ENCODE measurements around the gene OR5F1.

The OR5F1 gene

DNA sequence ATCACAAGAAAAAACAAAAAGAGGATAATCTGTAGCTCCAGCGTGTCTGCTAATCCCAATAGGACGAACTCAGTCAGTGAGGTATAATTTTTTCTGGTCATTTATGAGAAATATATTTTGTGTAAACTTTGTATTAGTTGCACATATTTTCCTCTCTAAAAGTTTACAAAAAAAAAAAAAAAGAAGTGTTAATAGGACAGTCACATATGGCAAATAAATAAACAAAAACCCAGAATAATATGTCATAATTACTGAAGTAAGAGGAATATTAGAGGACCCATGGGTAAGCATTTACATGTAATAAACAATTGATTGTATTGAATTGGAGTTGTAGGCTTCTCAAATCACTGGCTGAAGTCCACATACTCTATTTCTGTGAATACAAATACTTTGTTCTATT is at the start of gene OR5F1:
OR5F1 (minus strand) TSS at position 101 of the 400 bp plus-strand sequence; CDS start at position 101, 0 bp downstream.
- Mint-ChIP-seq H3K27ac (no peak within 1 kb of the TSS), H3K27me3 (no peaks in the 10 kb centered on the region), H3K9me3 (peaks cover 17% of the 10 kb centered on the region), H3K36me3 (ENCODE audit: low read depth) (no peaks in the 10 kb centered on the region), H3K4me3 (no peak within 1 kb of the TSS), H3K4me1 (no peaks in the 10 kb centered on the region)
- ATAC-seq (no peak), DNase-seq (no peak)

DNA sequence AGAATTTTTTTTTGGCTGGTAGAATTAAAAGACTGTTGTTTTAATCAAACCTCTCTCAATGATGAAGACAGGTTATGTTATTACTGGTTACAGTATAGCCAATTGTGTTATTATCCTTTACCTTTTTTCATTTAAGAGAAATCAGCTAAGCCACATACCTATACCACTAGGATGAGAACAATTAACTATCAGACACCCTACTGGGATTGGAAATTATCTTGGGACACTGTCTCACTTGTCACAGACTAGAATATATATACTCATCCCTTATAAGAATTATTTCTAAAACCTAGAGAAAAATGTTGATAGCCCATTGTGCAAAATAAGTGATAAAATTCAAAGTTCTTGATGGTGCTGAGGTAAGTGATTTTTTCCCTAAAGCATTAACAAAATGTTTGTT is 32.9 kb upstream of the OR5F1 start, which contains the start of gene OR5AS1:
OR5AS1 (plus strand) TSS at position 301 of the 400 bp plus-strand sequence. CDS start 2,765 bp downstream, outside the sequence.
- no peaks in the 10 kb centered on the region for H3K36me3 Mint-ChIP-seq (ENCODE audit: low read depth)
- no peak for DNase-seq
- H3K4me3 Mint-ChIP-seq = no peak within 1 kb of the TSS
- H3K9me3 Mint-ChIP-seq = peaks cover 10% of the 10 kb centered on the region
- no peak for ATAC-seq
- no peaks in the 10 kb centered on the region for H3K4me1 Mint-ChIP-seq
- H3K27ac Mint-ChIP-seq = no peak within 1 kb of the TSS
- no peaks in the 10 kb centered on the region for H3K27me3 Mint-ChIP-seq

DNA sequence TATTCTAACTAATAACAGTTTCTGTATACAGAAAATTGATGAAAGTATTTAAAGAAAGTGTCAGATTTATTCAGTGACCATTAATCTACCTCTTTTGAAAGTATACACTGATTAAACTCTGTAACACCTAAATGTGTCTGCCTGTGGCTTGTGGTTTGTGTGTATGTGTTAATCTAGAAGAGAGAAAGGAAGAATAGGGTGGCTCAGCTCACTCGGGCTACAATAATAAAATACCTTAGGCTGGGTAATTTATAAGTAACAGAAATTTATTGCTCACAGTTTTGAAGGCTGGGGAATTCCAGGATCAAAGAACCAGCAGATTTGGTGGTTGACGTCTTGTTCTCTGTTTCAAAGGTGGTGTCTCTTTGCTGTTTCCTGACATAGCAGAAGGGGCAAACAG is 19.4 kb upstream of the OR5F1 start:
- Mint-ChIP-seq H3K36me3 (ENCODE audit: low read depth) (no peaks in the 10 kb centered on the region), H3K9me3 (peaks cover 18% of the 10 kb centered on the region), H3K27ac (no peak overlapping the region), H3K4me3 (no peak overlapping the region), H3K4me1 (no peaks in the 10 kb centered on the region), H3K27me3 (no peaks in the 10 kb centered on the region)
- DNase-seq (no peak), ATAC-seq (no peak)

DNA sequence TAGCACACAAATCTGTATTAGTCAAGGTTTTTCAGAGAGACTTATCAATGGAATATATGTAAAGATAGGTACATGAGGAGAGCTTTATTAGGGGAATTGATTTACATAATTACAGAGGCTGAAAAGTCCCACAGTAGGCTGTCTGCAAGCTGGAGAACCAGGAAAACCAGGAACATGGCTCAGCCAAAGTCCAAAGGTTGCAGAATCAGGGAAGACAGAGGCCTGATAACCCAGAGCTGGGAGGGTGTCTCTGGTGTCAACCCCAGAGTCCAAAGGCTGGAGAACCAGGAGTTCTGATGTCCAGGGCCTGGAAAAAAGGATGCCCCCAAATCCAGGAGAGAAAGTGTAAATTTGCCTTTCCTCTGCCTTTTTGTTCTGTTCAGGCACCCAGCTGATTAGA is 16.3 kb upstream of the OR5F1 start:
- no peaks in the 10 kb centered on the region for H3K27me3 Mint-ChIP-seq
- H3K36me3 Mint-ChIP-seq (ENCODE audit: low read depth) = no peaks in the 10 kb centered on the region
- DNase-seq = no peak
- ATAC-seq = no peak
- no peaks in the 10 kb centered on the region for H3K4me1 Mint-ChIP-seq
- H3K27ac Mint-ChIP-seq = no peak overlapping the region
- H3K9me3 Mint-ChIP-seq = peaks cover 19% of the 10 kb centered on the region
- H3K4me3 Mint-ChIP-seq = no peak overlapping the region

DNA sequence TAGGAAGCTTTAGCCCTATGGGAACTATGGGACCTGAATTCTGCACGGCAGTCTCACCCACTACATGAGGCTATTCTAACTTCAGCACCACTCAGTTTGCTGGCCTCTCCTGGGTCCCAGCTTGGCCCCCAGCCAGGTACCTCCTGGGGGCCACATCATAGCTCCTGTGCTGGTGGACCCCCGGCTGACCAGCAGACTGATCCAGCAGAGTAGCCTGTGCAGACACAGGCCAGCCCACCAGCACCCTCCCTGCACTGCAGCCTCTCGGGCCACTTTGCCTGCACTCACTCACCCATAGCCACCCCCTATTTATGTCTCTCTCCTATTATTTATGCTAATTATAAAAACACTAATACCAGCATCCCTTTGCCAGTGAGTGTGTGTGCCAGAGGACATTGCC is 23.5 kb downstream of the OR5F1 start:
- Mint-ChIP-seq H3K9me3 (peaks cover 23% of the 10 kb centered on the region), H3K4me1 (no peaks in the 10 kb centered on the region), H3K4me3 (no peak overlapping the region), H3K27me3 (no peaks in the 10 kb centered on the region), H3K36me3 (ENCODE audit: low read depth) (no peaks in the 10 kb centered on the region), H3K27ac (no peak overlapping the region)
- no peak for DNase-seq
- ATAC-seq = no peak

DNA sequence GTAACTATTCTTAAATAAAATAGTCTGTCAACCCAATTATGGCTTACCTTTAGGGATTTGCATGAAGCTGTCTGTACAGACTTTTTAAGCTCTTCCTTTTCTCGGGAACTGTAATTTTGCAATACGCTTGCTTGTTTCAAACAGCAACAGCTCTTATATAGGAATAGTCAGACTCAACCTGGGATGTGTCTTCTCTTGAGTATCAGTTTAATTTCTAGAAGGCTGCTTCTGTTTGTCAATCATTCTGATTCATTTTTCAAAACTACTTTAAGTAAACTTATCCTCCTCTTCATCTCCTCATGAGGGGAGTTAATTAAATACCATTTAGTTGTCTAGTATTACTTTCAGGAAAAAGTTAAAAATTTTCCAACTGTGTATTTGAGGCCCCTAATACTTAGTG is 24.6 kb downstream of the OR5F1 start, which contains the start of gene OR10AG1:
OR10AG1 (minus strand) TSS at position 101 of the 400 bp plus-strand sequence; CDS start at position 63, 38 bp downstream.
- no peak within 1 kb of the TSS for H3K27ac Mint-ChIP-seq
- H3K4me3 Mint-ChIP-seq = no peak within 1 kb of the TSS
- H3K9me3 Mint-ChIP-seq = peaks cover 23% of the 10 kb centered on the region
- H3K36me3 Mint-ChIP-seq (ENCODE audit: low read depth) = no peaks in the 10 kb centered on the region
- ATAC-seq (no peak), DNase-seq (no peak)
- H3K4me1 Mint-ChIP-seq = no peaks in the 10 kb centered on the region
- H3K27me3 Mint-ChIP-seq = no peaks in the 10 kb centered on the region

DNA sequence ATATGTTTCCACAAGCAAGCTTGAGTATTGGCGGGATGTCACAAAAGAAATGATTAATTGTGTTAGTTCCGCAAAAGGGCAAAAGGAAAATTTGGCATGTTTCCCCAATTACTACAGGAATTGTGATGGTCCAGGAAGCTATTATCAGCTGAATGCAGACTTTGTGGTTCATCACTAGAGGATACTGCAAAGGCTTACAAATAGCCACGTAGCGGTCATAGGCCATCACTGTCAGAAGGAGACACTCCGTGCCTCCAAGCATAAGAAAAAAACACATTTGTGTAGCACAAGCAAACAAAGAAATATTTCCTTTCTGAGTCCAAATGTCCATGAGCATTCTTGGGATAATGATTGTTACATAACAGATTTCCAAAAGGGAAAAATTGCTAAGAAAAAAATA is 26.5 kb downstream of the OR5F1 start:
- no peak for DNase-seq
- Mint-ChIP-seq H3K4me1 (no peaks in the 10 kb centered on the region), H3K27me3 (no peaks in the 10 kb centered on the region), H3K4me3 (no peak overlapping the region), H3K36me3 (ENCODE audit: low read depth) (no peaks in the 10 kb centered on the region), H3K27ac (no peak overlapping the region), H3K9me3 (peaks cover 21% of the 10 kb centered on the region)
- ATAC-seq = no peak

DNA sequence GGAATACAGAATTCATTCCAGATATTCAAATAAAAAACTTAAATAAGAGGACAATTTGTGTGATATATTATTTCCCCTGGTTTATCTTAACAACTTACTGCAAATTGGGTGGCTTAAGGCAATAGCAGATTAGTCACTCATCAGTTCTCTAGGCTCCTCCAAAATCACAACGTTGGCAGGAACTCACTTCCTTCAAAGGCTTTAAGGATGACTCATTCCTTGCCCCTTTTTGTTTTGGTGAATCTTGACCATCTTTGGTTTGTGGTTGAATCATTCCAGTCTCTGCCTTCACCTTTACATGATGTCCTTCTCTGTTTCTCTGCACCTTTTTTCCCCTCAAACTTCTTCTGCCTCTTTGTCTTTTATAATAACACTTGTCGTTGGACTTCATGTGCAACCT is 28.0 kb downstream of the OR5F1 start:
- no peaks in the 10 kb centered on the region for H3K27me3 Mint-ChIP-seq
- no peaks in the 10 kb centered on the region for H3K4me1 Mint-ChIP-seq
- H3K9me3 Mint-ChIP-seq = peaks cover 14% of the 10 kb centered on the region
- H3K36me3 Mint-ChIP-seq (ENCODE audit: low read depth) = no peaks in the 10 kb centered on the region
- no peak overlapping the region for H3K27ac Mint-ChIP-seq
- ATAC-seq (no peak), DNase-seq (no peak)
- H3K4me3 Mint-ChIP-seq = no peak overlapping the region

DNA sequence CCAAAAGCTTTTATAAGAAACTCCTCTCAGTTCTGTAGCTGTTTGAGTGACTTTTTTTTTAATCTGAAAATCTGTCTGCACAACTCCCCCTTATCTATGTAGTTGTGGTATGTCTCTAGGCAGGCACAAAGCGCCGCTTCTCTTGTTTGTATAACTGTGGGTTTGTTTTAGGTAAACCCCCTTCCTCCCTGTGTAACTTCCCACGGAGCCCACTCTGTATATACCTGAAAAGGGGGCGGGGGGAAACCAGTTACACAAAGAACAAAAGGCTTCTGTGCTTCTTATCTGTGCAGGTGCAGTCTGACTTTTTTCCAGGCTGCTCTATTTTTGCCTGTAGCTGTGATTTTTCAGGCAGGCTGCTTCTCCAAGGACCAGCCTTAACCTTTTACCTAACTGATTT is 37.9 kb downstream of the OR5F1 start:
- Mint-ChIP-seq H3K27me3 (no peaks in the 10 kb centered on the region), H3K4me3 (no peak overlapping the region), H3K4me1 (no peaks in the 10 kb centered on the region), H3K36me3 (ENCODE audit: low read depth) (no peaks in the 10 kb centered on the region), H3K9me3 (peaks cover 8% of the 10 kb centered on the region), H3K27ac (no peak overlapping the region)
- ATAC-seq (no peak), DNase-seq (no peak)

DNA sequence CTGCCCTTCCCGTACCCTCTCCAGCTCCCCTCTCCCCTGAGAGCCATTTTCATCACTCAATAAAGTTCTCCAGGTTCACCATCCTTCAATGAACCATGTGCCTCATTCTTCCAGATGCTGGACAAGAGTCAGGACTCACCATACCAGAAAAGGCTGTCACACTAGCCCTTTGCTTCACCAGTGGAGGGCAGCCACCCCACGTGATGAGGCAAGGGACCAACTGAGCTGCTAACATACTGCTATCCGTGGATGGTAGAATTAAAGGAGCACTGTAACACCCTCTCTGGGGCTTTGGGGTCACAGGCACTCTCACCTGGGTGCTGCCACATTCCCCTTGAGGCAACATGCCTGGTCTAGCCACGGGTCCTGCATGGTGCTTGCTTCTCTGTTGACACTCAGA is 45.1 kb downstream of the OR5F1 start:
- no peaks in the 10 kb centered on the region for H3K27me3 Mint-ChIP-seq

More for the DNA sequence above, 45.1 kb downstream of the OR5F1 start:
- no peaks in the 10 kb centered on the region for H3K9me3 Mint-ChIP-seq
- H3K4me1 Mint-ChIP-seq = no peaks in the 10 kb centered on the region
- no peak overlapping the region for H3K27ac Mint-ChIP-seq
- no peak for DNase-seq
- no peaks in the 10 kb centered on the region for H3K36me3 Mint-ChIP-seq (ENCODE audit: low read depth)
- H3K4me3 Mint-ChIP-seq = no peak overlapping the region
- no peak for ATAC-seq

Data from activated naive CD8-positive, alpha-beta T cell treated with anti-CD3 and anti-CD28 coated beads, Interleukin-2, amount 50 U/mL, for 24 hours (primary cell).